ENCODE data around the gene MTHFD1L.
"Not testable (repeated sequence)": the region's sequence is repeated elsewhere in the genome, so short reads cannot be mapped to it uniquely, and the experiment has no call there.

The MTHFD1L gene

GRCh38 chr6:150865406-150866146 lies at the start of gene MTHFD1L:
Gene MTHFD1L (plus strand): TSS chr6:150865702. CDS start chr6:150865823, 121 bp downstream.
- peaks cover 17% of the 10 kb centered on the region for H3K4me1 Mint-ChIP-seq
- H3K27ac Mint-ChIP-seq: peak within 1 kb of the TSS; percentile 94
- peaks cover 6% of the 10 kb centered on the region for H3K36me3 Mint-ChIP-seq
- peaks cover 7% of the 10 kb centered on the region for H3K27me3 Mint-ChIP-seq
- no peaks in the 10 kb centered on the region for H3K9me3 Mint-ChIP-seq
- peak within 1 kb of the TSS; percentile 97 for H3K4me3 Mint-ChIP-seq

DNA sequence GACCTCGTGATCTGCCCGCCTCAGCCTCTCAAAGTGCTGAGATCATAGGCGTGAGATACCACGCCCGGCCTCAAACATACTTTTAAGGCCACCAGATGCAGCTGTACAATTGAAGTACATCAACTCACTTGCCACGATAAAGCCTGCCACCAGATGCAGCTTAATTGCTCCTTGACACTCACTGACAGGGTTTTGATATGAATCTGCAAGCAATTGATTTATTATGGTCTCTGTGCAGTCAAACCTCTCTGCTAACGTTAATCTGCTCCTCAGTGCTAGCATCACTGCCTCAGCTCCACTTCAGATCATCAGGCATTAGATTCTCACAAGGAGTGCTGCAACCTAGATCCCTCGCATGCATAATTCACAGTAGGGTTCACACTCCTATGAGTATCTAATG lies 48.9 kb upstream of the MTHFD1L start:
- H3K27me3 Mint-ChIP-seq: peaks cover 11% of the 10 kb centered on the region
- H3K4me1 Mint-ChIP-seq, H3K36me3 Mint-ChIP-seq, H3K27ac Mint-ChIP-seq, H3K9me3 Mint-ChIP-seq, H3K4me3 Mint-ChIP-seq: not testable (repeated sequence)

GRCh38 chr6:150822932-150823331 lies 42.6 kb upstream of the MTHFD1L start:
- Mint-ChIP-seq H3K4me3 (no peak overlapping the region), H3K27ac (no peak overlapping the region), H3K36me3 (no peaks in the 10 kb centered on the region), H3K4me1 (no peaks in the 10 kb centered on the region), H3K9me3 (no peaks in the 10 kb centered on the region), H3K27me3 (peaks cover 9% of the 10 kb centered on the region)

GRCh38 chr6:150826788-150827187 lies 38.7 kb upstream of the MTHFD1L start:
- no peaks in the 10 kb centered on the region for H3K9me3 Mint-ChIP-seq
- H3K4me1 Mint-ChIP-seq: no peaks in the 10 kb centered on the region
- no peak overlapping the region for H3K4me3 Mint-ChIP-seq
- H3K27me3 Mint-ChIP-seq: peaks cover 2% of the 10 kb centered on the region
- H3K36me3 Mint-ChIP-seq: no peaks in the 10 kb centered on the region
- H3K27ac Mint-ChIP-seq: no peak overlapping the region

GRCh38 chr6:150828107-150828506 lies 37.4 kb upstream of the MTHFD1L start:
- not testable (repeated sequence) for H3K27ac Mint-ChIP-seq, H3K36me3 Mint-ChIP-seq, H3K27me3 Mint-ChIP-seq

GRCh38 chr6:150830439-150831165 lies 34.9 kb upstream of the MTHFD1L start:
- Mint-ChIP-seq H3K4me1 (no peaks in the 10 kb centered on the region), H3K27ac (no peak overlapping the region), H3K27me3 (no peaks in the 10 kb centered on the region), H3K9me3 (no peaks in the 10 kb centered on the region), H3K36me3 (no peaks in the 10 kb centered on the region), H3K4me3 (no peak overlapping the region)

More at GRCh38 chr6:150828107-150828506, 37.4 kb upstream of the MTHFD1L start:
- H3K9me3 Mint-ChIP-seq, H3K4me1 Mint-ChIP-seq, H3K4me3 Mint-ChIP-seq: not testable (repeated sequence)

GRCh38 chr6:150831577-150831976 lies 33.9 kb upstream of the MTHFD1L start:
- H3K4me1 Mint-ChIP-seq: no peaks in the 10 kb centered on the region
- H3K36me3 Mint-ChIP-seq: no peaks in the 10 kb centered on the region
- H3K4me3 Mint-ChIP-seq: no peak overlapping the region
- H3K9me3 Mint-ChIP-seq: no peaks in the 10 kb centered on the region
- no peaks in the 10 kb centered on the region for H3K27me3 Mint-ChIP-seq
- no peak overlapping the region for H3K27ac Mint-ChIP-seq

GRCh38 chr6:150835620-150836019 lies 29.9 kb upstream of the MTHFD1L start:
- no peak overlapping the region for H3K27ac Mint-ChIP-seq
- no peaks in the 10 kb centered on the region for H3K4me1 Mint-ChIP-seq
- no peaks in the 10 kb centered on the region for H3K27me3 Mint-ChIP-seq
- H3K9me3 Mint-ChIP-seq: no peaks in the 10 kb centered on the region
- no peak overlapping the region for H3K4me3 Mint-ChIP-seq
- no peaks in the 10 kb centered on the region for H3K36me3 Mint-ChIP-seq

- Mint-ChIP-seq H3K36me3 (no peaks in the 10 kb centered on the region), H3K27me3 (no peaks in the 10 kb centered on the region), H3K4me3 (no peak overlapping the region), H3K27ac (no peak overlapping the region), H3K9me3 (no peaks in the 10 kb centered on the region), H3K4me1 (no peaks in the 10 kb centered on the region)
These were observed 25.3 kb upstream of the MTHFD1L start for GRCh38 chr6:150840185-150840584.

- no peaks in the 10 kb centered on the region for H3K36me3 Mint-ChIP-seq
- H3K27me3 Mint-ChIP-seq: peaks cover under 1% of the 10 kb centered on the region
- no peaks in the 10 kb centered on the region for H3K4me1 Mint-ChIP-seq
- no peak overlapping the region for H3K4me3 Mint-ChIP-seq
- H3K9me3 Mint-ChIP-seq: no peaks in the 10 kb centered on the region
- no peak overlapping the region for H3K27ac Mint-ChIP-seq
These were observed 24.3 kb upstream of the MTHFD1L start for GRCh38 chr6:150841189-150841588.

DNA sequence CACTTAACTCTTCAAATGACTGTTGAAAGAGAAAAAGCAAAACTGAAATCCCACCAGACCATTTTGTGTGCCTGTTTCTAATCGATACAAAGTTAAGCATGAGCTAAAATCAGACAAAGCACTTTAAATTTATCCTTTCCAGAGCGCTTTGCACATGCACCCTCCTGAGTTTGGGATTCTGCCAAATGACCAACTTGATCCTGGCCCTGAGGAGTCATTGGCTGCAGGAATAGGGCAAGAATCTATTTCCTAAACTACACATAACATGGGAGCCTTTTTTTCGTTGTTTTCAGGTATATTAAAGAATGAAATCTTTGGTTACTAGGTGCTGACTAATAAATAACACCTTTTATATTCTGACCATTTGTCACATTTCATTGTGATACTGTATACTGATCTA lies 23.8 kb upstream of the MTHFD1L start:
- no peaks in the 10 kb centered on the region for H3K4me1 Mint-ChIP-seq
- peak overlapping the region; percentile 41 for H3K27ac Mint-ChIP-seq
- no peaks in the 10 kb centered on the region for H3K36me3 Mint-ChIP-seq
- no peak overlapping the region for H3K4me3 Mint-ChIP-seq
- peaks cover 3% of the 10 kb centered on the region for H3K27me3 Mint-ChIP-seq
- H3K9me3 Mint-ChIP-seq: no peaks in the 10 kb centered on the region

- no peak overlapping the region for H3K4me3 Mint-ChIP-seq
- no peaks in the 10 kb centered on the region for H3K9me3 Mint-ChIP-seq
- H3K27ac Mint-ChIP-seq: no peak overlapping the region
- H3K27me3 Mint-ChIP-seq: peaks cover 7% of the 10 kb centered on the region
- no peaks in the 10 kb centered on the region for H3K36me3 Mint-ChIP-seq
- H3K4me1 Mint-ChIP-seq: no peaks in the 10 kb centered on the region
These were observed 21.1 kb upstream of the MTHFD1L start for GRCh38 chr6:150844371-150844770.

DNA sequence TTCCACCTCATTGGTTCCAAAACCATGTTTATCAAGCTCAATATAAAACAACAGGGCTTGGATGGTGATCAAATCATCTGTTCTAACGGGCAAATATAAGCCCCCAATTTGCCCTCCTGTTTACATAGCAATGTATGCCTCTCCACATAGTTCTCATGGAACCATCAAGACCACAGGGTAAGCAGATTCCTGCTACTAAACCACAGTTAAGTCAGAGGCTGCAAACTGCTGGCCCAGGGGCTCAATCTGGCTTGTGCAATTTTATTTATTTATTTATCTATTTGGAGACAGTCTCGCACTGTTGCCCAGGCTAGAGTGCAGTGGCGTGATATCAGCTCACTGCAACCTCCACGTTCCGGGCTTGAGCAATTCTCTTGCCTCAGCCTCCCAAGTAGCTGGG lies 18.9 kb upstream of the MTHFD1L start:
- H3K4me1 Mint-ChIP-seq: no peaks in the 10 kb centered on the region
- H3K36me3 Mint-ChIP-seq: no peaks in the 10 kb centered on the region
- no peak overlapping the region for H3K27ac Mint-ChIP-seq
- no peaks in the 10 kb centered on the region for H3K9me3 Mint-ChIP-seq
- no peak overlapping the region for H3K4me3 Mint-ChIP-seq
- H3K27me3 Mint-ChIP-seq: peaks cover 7% of the 10 kb centered on the region

DNA sequence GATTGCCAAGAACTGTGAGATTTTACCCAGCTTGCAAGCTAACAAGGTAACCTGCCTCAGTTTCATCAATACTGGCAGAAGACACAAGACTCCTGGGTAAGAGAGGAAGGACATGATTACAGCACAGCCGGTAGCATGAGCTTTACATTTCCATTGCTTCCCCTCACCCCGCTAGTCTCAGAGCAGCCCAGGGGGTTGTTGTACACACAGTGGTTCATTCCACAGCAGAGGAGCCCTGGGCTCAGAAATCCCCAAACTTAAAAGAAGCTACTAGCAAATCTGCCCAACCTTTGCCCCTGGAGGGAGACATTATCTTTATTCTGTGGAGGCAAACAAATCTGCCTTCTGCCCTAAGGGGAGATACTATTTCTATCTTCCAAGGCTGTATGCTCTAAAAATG lies 17.1 kb upstream of the MTHFD1L start:
- Mint-ChIP-seq H3K4me3 (no peak overlapping the region), H3K27me3 (peaks cover 7% of the 10 kb centered on the region), H3K9me3 (no peaks in the 10 kb centered on the region), H3K27ac (no peak overlapping the region), H3K4me1 (no peaks in the 10 kb centered on the region), H3K36me3 (no peaks in the 10 kb centered on the region)

GRCh38 chr6:150854392-150854791 lies 11.1 kb upstream of the MTHFD1L start:
- not testable (repeated sequence) for H3K27me3 Mint-ChIP-seq

DNA sequence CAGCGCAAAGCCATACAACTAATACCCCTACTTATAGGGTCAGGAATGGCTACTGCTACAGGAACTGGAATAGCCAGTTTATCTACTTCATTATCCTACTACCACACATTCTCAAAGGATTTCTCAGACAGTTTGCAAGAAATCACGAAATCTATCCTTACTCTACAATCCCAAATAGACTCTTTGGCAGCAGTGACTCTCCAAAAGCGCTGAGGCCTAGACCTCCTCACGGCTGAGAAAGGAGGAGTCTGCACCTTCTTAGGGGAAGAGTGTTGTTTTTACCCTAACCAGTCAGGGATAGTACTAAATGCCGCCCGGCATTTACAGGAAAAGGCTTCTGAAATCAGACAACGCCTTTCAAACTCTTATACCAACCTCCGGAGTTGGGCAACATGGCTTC lies 10.3 kb upstream of the MTHFD1L start:
- H3K4me3 Mint-ChIP-seq, H3K4me1 Mint-ChIP-seq, H3K27me3 Mint-ChIP-seq, H3K36me3 Mint-ChIP-seq, H3K9me3 Mint-ChIP-seq, H3K27ac Mint-ChIP-seq: not testable (repeated sequence)

More at GRCh38 chr6:150854392-150854791, 11.1 kb upstream of the MTHFD1L start:
- H3K4me3 Mint-ChIP-seq, H3K4me1 Mint-ChIP-seq, H3K36me3 Mint-ChIP-seq, H3K9me3 Mint-ChIP-seq, H3K27ac Mint-ChIP-seq: not testable (repeated sequence)
